Measurements from ENCODE around the gene GAGE12H. TPM values are rescaled to one million over a fixed set of nuclear protein-coding genes. Genes with fewer than 3 reads are reported as not detected.
"Not testable (repeated sequence)": the region's sequence is repeated elsewhere in the genome, so short reads cannot be mapped to it uniquely, and the experiment has no call there.

Gene GAGE12H, protein sequence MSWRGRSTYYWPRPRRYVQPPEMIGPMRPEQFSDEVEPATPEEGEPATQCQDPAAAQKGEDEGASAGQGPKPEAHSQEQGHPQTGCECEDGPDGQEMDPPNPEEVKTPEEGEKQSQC
- not detected in 2 replicates for total RNA-seq

- not testable (repeated sequence) for DNase-seq (ENCODE audit: low read depth)
Observed at GRCh38 chrX:49579649-49580048, at the start of gene GAGE12H. Gene GAGE12H, plus strand, starts transcription at chrX:49579949. Its CDS starts 1,155 bp downstream, at chrX:49581104.

GRCh38 chrX:49531877-49532276 lies 47.9 kb upstream of the GAGE12H start, which contains the start of gene GAGE12C:
Gene GAGE12C, plus strand, starts transcription at chrX:49532177. Its CDS starts 1,155 bp downstream, at chrX:49533332.
- DNase-seq (ENCODE audit: low read depth) = not testable (repeated sequence)

GRCh38 chrX:49541433-49541832 lies 38.3 kb upstream of the GAGE12H start, which contains the start of gene GAGE12D:
Gene GAGE12D, plus strand, starts transcription at chrX:49541733. Its CDS starts 1,155 bp downstream, at chrX:49542888.
- not testable (repeated sequence) for DNase-seq (ENCODE audit: low read depth)

DNA sequence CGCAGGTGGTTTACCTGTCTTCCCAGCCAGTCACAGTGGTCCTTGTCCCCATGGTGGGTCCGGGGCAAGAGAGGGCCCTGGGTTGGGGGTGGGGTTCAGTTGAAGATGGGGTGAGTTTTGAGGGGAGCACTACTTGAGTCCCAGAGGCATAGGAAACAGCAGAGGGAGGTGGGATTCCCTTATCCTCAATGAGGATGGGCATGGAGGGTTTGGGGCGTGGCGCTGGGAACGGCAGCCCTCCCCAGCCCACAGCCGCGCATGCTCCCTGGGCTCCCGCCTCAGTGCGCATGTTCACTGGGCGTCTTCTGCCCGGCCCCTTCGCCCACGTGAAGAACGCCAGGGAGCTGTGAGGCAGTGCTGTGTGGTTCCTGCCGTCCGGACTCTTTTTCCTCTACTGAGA lies 28.8 kb upstream of the GAGE12H start, which contains the start of gene GAGE12E:
TSS of gene GAGE12E (plus strand) at position 301 of the 400 bp plus-strand sequence. CDS start 1,155 bp downstream, outside the sequence.
- not testable (repeated sequence) for DNase-seq (ENCODE audit: low read depth)

DNA sequence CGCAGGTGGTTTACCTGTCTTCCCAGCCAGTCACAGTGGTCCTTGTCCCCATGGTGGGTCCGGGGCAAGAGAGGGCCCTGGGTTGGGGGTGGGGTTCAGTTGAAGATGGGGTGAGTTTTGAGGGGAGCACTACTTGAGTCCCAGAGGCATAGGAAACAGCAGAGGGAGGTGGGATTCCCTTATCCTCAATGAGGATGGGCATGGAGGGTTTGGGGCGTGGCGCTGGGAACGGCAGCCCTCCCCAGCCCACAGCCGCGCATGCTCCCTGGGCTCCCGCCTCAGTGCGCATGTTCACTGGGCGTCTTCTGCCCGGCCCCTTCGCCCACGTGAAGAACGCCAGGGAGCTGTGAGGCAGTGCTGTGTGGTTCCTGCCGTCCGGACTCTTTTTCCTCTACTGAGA lies 19.2 kb upstream of the GAGE12H start, which contains the start of gene GAGE12F:
TSS of gene GAGE12F (plus strand) at position 301 of the 400 bp plus-strand sequence. CDS start 1,155 bp downstream, outside the sequence.
- not testable (repeated sequence) for DNase-seq (ENCODE audit: low read depth)

DNA sequence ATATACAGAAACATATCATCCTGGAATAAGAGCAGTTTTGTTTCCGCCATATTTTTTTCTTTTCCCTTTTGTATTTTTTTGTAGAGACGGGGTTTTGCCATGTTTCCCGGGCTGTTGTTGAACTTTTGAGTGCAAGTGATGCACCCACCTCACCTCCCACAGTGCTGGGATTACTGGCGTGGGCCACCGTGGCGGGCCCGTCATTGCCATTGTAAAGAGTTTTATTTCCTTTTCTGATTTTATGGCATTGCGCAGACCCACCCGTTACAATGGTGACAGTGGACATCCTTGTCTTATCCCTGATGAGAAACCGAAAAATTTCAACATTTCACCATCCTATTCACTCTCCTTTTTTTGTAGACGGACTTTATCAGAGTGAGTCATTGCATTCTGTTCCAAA lies 11.0 kb upstream of the GAGE12H start:
- DNase-seq (ENCODE audit: low read depth) = not testable (repeated sequence)

DNA sequence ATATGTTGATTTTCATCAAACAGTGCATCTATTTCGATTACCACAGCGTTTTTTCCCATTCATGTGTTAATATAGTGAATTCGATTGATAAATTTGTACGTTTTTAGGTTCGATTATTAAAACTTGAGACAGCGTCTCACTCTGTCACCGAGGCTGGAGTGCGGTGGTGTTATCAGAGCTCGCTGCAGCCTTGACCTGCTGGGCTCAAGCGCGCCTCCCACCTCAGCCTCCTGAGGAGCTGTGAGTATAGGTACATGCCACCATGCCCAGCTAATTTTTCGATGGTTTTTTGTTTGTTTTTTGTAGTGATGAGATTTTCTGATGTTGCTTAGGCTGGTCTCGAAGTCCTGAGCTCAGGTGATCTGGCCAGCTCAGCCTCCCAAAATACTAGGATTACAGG lies 10.6 kb upstream of the GAGE12H start:
- not testable (repeated sequence) for DNase-seq (ENCODE audit: low read depth)

DNA sequence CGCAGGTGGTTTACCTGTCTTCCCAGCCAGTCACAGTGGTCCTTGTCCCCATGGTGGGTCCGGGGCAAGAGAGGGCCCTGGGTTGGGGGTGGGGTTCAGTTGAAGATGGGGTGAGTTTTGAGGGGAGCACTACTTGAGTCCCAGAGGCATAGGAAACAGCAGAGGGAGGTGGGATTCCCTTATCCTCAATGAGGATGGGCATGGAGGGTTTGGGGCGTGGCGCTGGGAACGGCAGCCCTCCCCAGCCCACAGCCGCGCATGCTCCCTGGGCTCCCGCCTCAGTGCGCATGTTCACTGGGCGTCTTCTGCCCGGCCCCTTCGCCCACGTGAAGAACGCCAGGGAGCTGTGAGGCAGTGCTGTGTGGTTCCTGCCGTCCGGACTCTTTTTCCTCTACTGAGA lies 9.6 kb upstream of the GAGE12H start, which contains the start of gene GAGE12G:
TSS of gene GAGE12G (plus strand) at position 301 of the 400 bp plus-strand sequence. CDS start 1,155 bp downstream, outside the sequence.
- DNase-seq (ENCODE audit: low read depth) = not testable (repeated sequence)

DNA sequence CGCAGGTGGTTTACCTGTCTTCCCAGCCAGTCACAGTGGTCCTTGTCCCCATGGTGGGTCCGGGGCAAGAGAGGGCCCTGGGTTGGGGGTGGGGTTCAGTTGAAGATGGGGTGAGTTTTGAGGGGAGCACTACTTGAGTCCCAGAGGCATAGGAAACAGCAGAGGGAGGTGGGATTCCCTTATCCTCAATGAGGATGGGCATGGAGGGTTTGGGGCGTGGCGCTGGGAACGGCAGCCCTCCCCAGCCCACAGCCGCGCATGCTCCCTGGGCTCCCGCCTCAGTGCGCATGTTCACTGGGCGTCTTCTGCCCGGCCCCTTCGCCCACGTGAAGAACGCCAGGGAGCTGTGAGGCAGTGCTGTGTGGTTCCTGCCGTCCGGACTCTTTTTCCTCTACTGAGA lies 9.4 kb downstream of the GAGE12H start, which contains the start of gene GAGE2A:
TSS of gene GAGE2A (plus strand) at position 301 of the 400 bp plus-strand sequence. CDS start 1,155 bp downstream, outside the sequence.
- DNase-seq (ENCODE audit: low read depth) = not testable (repeated sequence)

GRCh38 chrX:49589769-49590478 lies 10.2 kb downstream of the GAGE12H start:
- not testable (repeated sequence) for DNase-seq (ENCODE audit: low read depth)

- not testable (repeated sequence) for DNase-seq (ENCODE audit: low read depth)
Observed at GRCh38 chrX:49590488-49590887, 10.7 kb downstream of the GAGE12H start.

DNA sequence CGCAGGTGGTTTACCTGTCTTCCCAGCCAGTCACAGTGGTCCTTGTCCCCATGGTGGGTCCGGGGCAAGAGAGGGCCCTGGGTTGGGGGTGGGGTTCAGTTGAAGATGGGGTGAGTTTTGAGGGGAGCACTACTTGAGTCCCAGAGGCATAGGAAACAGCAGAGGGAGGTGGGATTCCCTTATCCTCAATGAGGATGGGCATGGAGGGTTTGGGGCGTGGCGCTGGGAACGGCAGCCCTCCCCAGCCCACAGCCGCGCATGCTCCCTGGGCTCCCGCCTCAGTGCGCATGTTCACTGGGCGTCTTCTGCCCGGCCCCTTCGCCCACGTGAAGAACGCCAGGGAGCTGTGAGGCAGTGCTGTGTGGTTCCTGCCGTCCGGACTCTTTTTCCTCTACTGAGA lies 19.0 kb downstream of the GAGE12H start, which contains the start of gene GAGE1:
TSS of gene GAGE1 (plus strand) at position 301 of the 400 bp plus-strand sequence. CDS start 1,155 bp downstream, outside the sequence.
- DNase-seq (ENCODE audit: low read depth) = not testable (repeated sequence)

DNA sequence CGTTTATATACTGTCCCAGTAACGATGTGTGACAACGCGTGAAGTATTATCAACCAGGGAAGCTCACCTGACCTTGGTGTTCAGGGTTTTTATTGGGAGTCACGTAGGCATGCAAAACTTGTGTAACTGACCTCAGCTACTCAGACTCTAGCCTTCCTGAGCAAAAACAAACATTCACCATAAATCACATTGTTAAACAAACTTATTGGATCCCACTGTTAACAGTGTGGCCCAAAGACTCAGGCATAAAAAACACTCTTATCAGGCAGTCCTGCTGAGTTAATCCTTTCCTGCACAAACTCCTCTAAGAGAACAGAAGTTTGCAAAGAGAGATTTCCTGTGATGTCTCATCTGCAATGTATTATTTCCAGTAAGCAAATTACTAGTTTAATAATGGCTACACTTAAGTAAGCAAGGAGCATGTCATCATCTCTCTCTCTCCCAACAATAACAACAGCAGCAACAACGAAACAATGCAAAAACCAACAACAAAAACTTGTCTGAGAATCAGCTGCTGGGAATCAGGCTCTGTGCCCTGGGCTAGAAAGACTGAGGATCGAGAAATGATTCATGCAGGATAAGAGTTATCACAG lies 31.1 kb downstream of the GAGE12H start:
- no peak for DNase-seq (ENCODE audit: low read depth)

- no peak for DNase-seq (ENCODE audit: low read depth)
Observed at GRCh38 chrX:49618574-49618973, 38.8 kb downstream of the GAGE12H start.

DNA sequence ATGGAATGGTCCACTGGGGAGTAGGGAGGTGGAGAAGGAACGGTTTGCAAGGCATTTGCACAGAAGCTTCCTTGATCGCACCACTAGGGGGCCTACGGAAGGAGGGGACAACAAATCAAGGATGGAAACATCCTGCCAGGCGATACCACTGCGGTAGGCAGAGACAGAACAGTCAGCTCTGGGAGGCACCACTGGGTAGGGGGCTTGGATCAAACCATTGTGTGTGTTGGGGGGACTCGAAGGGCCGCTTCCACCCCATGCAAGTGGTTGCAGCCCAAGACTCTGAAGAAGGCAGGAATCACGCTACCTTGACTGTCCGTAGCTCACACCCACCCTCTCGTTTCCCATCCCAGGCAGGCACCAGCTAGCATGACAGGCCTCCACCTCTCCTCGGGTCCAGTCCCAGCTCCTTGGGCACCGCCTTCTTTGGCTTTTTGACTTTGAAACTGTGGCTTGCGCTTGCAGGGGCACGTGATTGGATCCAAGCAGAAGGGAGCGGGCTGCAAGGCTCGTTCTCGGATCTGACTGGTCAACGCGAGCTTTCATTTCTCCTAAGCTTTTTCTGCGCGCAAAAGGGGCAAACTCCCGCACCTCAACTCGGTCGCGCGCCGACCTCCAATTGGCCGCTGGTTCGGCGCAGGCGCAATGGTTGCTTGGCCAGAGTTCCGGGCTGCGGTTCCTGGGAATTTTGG lies 47.5 kb downstream of the GAGE12H start:
- no peak for DNase-seq (ENCODE audit: low read depth)

Other genes starting within 250 kb of the GAGE12H start
- gene GAGE13, start 248.4 kb upstream of the GAGE12H start, total RNA-seq = not detected in 2 replicates
- gene GAGE12C, start 47.8 kb upstream of the GAGE12H start, total RNA-seq = not detected in 2 replicates
- not detected in 2 replicates for gene GAGE12D, start 38.2 kb upstream of the GAGE12H start, total RNA-seq
- not detected in 2 replicates for gene GAGE12E, start 28.7 kb upstream of the GAGE12H start, total RNA-seq
- gene GAGE12F, start 19.1 kb upstream of the GAGE12H start, total RNA-seq = not detected in 2 replicates
- gene GAGE12G, start 9.5 kb upstream of the GAGE12H start, total RNA-seq = not detected in 2 replicates
- gene GAGE2A, start 9.5 kb downstream of the GAGE12H start, total RNA-seq = not detected in 2 replicates
- not detected in 2 replicates for gene GAGE1, start 19.1 kb downstream of the GAGE12H start, total RNA-seq
- gene PAGE1, start 116.0 kb downstream of the GAGE12H start, total RNA-seq = not detected in 2 replicates
- not detected in 2 replicates for gene PAGE4, start 249.4 kb downstream of the GAGE12H start, total RNA-seq

Measured in renal cortical epithelial cell (primary cell).